CD4-positive, alpha-beta T cell treated with Interleukin-2 at 100 ng/mL for 4 hours (primary cell): ENCODE results near the gene YIPF7.

Experiments
- DNase-seq: peaks from one replicate; pipeline ENCODE4 v3.0.0-alpha.2; 2020; ENCODE audit warnings: low spot score

Gene YIPF7

DNA sequence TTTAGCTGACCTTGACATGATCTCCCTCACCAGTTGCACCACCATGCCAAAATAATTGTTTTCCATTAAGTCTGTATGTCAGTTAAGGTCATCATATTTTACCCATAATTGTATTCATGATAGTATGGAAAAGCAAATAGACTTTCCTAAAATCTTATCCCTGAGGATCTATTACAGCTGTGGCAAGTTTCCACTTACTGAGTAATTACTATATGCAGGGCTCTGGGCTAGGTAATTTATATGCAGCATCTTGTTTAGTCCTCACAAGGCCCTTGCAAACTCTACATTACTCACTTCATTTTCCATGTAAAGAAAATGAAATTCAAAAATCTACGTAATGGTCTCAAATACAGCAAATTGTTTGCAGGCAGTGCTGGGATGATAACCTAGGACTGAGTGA lies 34.8 kb downstream of the YIPF7 start:
- no peak for DNase-seq

DNA sequence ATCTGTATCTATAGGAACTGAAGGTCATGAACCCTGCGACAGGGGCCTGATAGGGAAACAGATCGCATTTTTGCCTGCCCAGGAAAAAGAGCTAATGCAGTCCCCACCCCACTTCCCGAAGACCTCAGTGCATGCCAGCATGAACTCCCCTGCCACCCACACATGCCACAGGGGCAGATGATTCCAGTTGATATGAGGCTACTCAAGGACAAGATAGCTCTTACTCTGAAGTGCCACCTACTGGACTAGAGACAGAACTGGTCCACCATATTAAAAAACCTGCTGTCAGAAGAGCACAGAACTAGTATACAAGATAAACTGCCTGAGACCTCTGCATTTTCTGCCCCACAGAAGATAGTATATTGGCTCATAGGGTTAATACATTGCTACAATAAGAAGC lies 68.0 kb downstream of the YIPF7 start:
- no peak for DNase-seq

DNA sequence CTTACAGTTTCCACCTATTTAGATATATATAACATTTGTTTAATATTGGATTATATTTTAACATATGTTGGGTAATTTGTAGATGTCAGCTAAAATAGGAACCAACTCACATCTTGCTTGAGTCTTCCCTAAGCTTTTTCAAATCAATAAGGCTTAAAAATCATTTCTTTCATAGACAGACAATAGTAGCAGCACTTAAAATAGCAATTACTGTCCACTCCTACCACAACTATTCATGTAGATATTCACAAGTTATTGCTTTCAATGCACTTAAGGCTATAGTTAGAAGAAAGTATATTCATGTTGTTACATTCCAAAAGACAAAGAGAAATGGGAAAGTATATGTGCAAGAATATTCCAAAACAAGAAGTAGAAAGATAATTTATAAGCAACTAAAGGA lies 71.2 kb downstream of the YIPF7 start:
- DNase-seq, result no peak

DNA sequence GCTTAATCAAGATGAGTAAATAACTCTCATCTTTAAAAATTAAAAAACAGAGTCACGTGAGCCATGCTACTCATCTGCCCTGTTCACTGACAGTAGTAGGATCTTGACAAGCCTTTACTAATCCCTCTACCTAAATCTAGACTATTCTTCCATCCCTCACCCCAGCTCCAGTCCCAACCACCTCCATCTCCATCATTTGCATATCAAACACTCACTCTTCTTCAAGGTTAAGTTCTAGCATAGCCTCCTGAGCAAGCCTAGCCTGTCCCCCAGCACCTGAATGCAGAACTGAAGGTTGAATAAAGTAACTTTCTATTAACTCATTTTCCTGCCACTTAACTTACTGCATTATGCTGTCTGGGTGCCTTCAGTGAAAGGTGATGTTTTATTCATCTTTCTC lies 72.5 kb downstream of the YIPF7 start:
- no peak for DNase-seq
